Kasumi-1 (cell line): ENCODE data around the gene PRAMEF27.
"Not testable (repeated sequence)": the region's sequence is repeated elsewhere in the genome, so short reads cannot be mapped to it uniquely, and the experiment has no call there.

Experiments
- DNase-seq, 2 experiments: peaks; one replicate each; lab custom pipeline; 2025; lab: John Stamatoyannopoulos, UW

Gene PRAMEF27

GRCh38 chr1:13056475-13056874, at the start of gene PRAMEF27:
Gene PRAMEF27, minus strand, starts transcription at chr1:13056575. Its CDS starts 2,916 bp downstream, at chr1:13053659.
- DNase-seq: not testable (repeated sequence)

GRCh38 chr1:13070474-13070873, 14.1 kb upstream of the PRAMEF27 start, which contains the start of gene PRAMEF25:
Gene PRAMEF25, plus strand, starts transcription at chr1:13070774. Its CDS starts 2,920 bp downstream, at chr1:13073694.
- not testable (repeated sequence) for DNase-seq

GRCh38 chr1:13019846-13020245, 36.5 kb downstream of the PRAMEF27 start:
- DNase-seq: not testable (repeated sequence)

- DNase-seq: not testable (repeated sequence)
Observed at GRCh38 chr1:13011932-13012331, 44.4 kb downstream of the PRAMEF27 start.

- DNase-seq: not testable (repeated sequence)
Observed at GRCh38 chr1:13009348-13009747, 47.0 kb downstream of the PRAMEF27 start.

- DNase-seq: not testable (repeated sequence)
Observed at GRCh38 chr1:13005732-13006131, 50.6 kb downstream of the PRAMEF27 start.
